ENCODE measurements around the gene ADCY2.

ADCY2 gene

DNA sequence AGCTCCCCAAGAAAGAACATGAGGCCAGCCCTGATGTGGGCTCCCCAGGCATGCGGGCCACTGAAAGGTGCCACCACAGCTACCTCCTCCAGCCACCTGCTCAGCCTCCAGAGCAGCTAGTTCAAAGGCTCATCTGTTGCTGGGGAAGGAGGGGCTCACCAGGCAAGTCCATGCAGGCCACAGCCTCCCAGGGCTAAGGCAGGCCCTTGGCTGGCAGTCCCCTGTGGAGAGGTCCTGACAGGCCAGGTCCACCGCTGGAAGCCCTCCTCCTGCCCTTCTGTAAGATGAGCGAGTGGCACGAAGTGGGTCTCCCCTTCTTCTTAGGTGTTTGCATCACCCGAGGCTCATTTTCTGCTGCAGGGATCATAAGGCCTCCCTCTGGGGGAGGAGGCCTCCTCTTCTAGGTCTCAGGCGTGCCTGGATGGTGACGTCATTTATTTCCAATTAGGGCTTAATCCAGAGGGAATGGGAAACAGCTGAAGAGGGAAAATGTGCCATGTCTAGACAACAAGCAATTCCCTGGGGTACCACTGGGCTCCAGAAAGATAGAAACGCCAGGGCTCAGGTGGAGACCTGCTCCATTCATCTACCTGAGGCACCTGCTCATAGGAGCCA is 363.4 kb downstream of the ADCY2 start:
- TF ChIP-seq, protein P1, sequence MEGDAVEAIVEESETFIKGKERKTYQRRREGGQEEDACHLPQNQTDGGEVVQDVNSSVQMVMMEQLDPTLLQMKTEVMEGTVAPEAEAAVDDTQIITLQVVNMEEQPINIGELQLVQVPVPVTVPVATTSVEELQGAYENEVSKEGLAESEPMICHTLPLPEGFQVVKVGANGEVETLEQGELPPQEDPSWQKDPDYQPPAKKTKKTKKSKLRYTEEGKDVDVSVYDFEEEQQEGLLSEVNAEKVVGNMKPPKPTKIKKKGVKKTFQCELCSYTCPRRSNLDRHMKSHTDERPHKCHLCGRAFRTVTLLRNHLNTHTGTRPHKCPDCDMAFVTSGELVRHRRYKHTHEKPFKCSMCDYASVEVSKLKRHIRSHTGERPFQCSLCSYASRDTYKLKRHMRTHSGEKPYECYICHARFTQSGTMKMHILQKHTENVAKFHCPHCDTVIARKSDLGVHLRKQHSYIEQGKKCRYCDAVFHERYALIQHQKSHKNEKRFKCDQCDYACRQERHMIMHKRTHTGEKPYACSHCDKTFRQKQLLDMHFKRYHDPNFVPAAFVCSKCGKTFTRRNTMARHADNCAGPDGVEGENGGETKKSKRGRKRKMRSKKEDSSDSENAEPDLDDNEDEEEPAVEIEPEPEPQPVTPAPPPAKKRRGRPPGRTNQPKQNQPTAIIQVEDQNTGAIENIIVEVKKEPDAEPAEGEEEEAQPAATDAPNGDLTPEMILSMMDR (IDR thresholded peaks at IDR 0.05; ENCODE audit: insufficient read depth, low read length, poor library complexity, severe bottlenecking) = no peak
- DNase-seq (ENCODE audit: extremely low read depth, insufficient read length) = no peak

DNA sequence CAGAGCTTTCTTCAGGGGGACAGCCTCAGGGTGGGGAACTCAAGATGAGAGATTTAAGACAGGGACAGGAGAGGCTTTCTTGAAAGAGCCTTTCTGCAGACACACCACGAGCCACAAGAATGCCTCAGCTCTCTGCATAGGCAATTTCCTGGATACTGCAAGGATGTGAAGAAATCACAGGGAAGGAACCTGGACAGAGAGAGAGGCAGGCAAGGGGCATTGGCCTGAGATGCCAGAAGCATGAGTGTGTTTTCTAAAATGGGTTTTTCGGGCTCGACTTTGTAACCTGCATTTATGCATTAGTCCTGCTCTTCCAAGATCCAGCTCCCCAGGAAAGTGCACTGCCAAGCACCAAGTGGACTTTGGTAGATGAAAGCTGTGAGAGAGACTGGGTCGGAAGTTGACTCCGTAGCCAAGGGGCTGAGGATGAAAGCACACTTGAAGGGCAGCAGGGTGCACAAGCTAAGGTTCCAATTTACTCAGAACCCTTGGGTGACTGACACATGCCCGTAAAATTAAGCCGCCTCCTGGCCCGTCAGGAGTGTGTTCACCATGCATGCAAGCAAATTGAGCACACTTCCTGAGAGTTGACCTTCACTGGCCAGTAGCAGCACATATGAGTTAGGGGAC is 364.1 kb downstream of the ADCY2 start:
- TF ChIP-seq, protein P1 (IDR thresholded peaks at IDR 0.05; ENCODE audit: insufficient read depth, low read length, poor library complexity, severe bottlenecking) = no peak
- Histone ChIP-seq H3K27me3 (replicated peaks; ENCODE audit: control insufficient read depth, insufficient read depth, low read length) (no peaks in the 10 kb centered on the region; the same call in 1 of the 2 replicates), H3K4me3 (replicated peaks; ENCODE audit: low read depth, low read length) (no peak overlapping the region), H3K36me3 (ENCODE audit: control insufficient read depth, insufficient read depth, low read length) (no peaks in the 10 kb centered on the region)
- DNase-seq (ENCODE audit: extremely low read depth, insufficient read length) = no peak

More for the DNA sequence above, 363.4 kb downstream of the ADCY2 start:
- no peak overlapping the region for H3K4me3 ChIP-seq (replicated peaks; ENCODE audit: low read depth, low read length)
- no peaks in the 10 kb centered on the region for H3K36me3 ChIP-seq (ENCODE audit: control insufficient read depth, insufficient read depth, low read length)
- no peaks in the 10 kb centered on the region; the same call in 1 of the 2 replicates for H3K27me3 ChIP-seq (replicated peaks; ENCODE audit: control insufficient read depth, insufficient read depth, low read length)

DNA sequence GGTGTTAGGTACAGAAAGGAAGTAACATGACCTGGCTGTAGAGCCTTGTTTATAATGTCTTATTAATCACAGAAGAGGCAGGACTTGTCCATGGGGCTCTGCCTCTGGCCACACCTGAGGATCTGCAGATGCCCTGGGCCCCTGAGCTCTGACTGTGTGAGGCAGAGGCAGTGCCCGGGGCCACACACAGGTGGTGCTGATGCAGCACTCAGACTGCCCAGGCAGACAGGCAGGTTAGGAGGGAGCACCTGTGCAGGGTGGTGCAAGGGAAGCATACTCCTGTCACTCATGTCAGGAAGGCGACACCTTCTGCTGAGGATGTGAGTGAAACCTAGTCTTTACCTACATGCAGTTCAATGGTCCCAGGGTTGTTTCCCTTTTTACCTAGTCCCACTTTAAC is 366.3 kb downstream of the ADCY2 start:
- Histone ChIP-seq H3K27me3 (replicated peaks; ENCODE audit: control insufficient read depth, insufficient read depth, low read length) (no peaks in the 10 kb centered on the region; the same call in 1 of the 2 replicates), H3K36me3 (ENCODE audit: control insufficient read depth, insufficient read depth, low read length) (no peaks in the 10 kb centered on the region), H3K4me3 (replicated peaks; ENCODE audit: low read depth, low read length) (no peak overlapping the region)
- DNase-seq (ENCODE audit: extremely low read depth, insufficient read length) = no peak
- TF ChIP-seq, protein P1 (IDR thresholded peaks at IDR 0.05; ENCODE audit: insufficient read depth, low read length, poor library complexity, severe bottlenecking) = peak; percentile 17

DNA sequence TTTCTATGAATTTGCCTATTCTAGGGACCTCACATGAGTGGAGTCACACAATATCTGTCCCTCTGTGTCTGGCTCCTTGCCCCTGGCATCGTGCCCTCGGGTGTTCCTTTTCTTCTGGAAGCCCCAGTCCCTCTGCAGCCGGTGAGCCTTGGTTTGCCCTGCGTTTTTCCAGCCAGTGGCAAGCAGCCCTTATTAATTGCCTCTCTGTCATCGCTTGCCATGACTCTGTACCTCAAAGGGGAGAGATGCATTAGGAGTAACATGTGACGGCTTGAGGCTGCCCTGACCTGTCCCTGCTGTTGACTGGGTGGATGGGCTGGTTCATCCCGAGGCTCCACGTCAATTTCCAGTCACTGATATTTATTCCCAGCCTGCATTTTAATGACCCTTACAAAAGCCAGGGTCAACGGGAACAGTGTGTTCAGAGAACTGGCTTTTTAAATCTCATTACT is 367.7 kb downstream of the ADCY2 start:
- Histone ChIP-seq H3K36me3 (ENCODE audit: control insufficient read depth, insufficient read depth, low read length) (no peaks in the 10 kb centered on the region), H3K27me3 (replicated peaks; ENCODE audit: control insufficient read depth, insufficient read depth, low read length) (no peaks in the 10 kb centered on the region; the same call in 1 of the 2 replicates), H3K4me3 (replicated peaks; ENCODE audit: low read depth, low read length) (no peak overlapping the region)
- TF ChIP-seq, protein P1 (IDR thresholded peaks at IDR 0.05; ENCODE audit: insufficient read depth, low read length, poor library complexity, severe bottlenecking) = no peak
- no peak for DNase-seq (ENCODE audit: extremely low read depth, insufficient read length)

DNA sequence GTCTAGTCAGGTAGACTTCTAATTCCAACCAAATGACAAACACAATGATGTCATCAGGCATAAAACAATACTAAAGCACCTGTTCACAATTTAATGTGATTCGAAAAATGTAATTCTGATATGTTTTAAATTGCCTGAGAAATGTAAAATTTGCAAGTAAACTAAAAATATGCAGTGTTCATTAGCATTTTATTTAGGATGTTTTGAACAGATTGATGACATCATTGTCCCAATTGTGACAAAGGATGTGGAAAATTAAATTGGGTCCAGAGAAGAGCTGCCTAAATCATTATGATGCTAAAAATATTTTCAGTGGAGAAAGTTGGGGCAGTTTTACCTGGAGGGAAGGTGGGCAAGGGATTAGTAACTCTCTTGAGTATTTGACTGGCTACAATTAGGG is 368.5 kb downstream of the ADCY2 start:
- Histone ChIP-seq H3K27me3 (replicated peaks; ENCODE audit: control insufficient read depth, insufficient read depth, low read length) (no peaks in the 10 kb centered on the region; the same call in 1 of the 2 replicates), H3K4me3 (replicated peaks; ENCODE audit: low read depth, low read length) (no peak overlapping the region), H3K36me3 (ENCODE audit: control insufficient read depth, insufficient read depth, low read length) (no peaks in the 10 kb centered on the region)
- no peak for DNase-seq (ENCODE audit: extremely low read depth, insufficient read length)
- TF ChIP-seq, protein P1 (IDR thresholded peaks at IDR 0.05; ENCODE audit: insufficient read depth, low read length, poor library complexity, severe bottlenecking) = no peak

Data from GM06990 (cell line).